Measurements from ENCODE around the gene SPAG9. TPM values are rescaled to one million over a fixed set of nuclear protein-coding genes. Genes with fewer than 3 reads are reported as not detected.
A peak's percentile ranks its signal among the peaks of the same experiment; 100 is the strongest.

SPAG9 gene
- total RNA-seq, 1 experiment from 2014 or later: 144 TPM

- intact Hi-C loops (cut with micrococcal nuclease; ENCODE audit: unreplicated experiment): no loop called here
- ATAC-seq: no peak
- no peak overlapping the region for H3K4me3 ChIP-seq (ENCODE audit: low read depth in 2 of 2, low read length in 2 of 2)
- no peak overlapping the region for H3K27ac ChIP-seq (ENCODE audit: low read length)
- H3K27me3 ChIP-seq (ENCODE audit: control insufficient read depth, insufficient read depth, low read length): no peaks in the 10 kb centered on the region
- in situ Hi-C loops (cut with HindIII; ENCODE audit: low pct_unique_long_range_greater_than_20kb, low sequenced_read_pairs): no loop called here
- H3K4me1 ChIP-seq (ENCODE audit: control insufficient read depth, insufficient read depth, low read length): no peaks in the 10 kb centered on the region
- ChIA-PET CTCF (no interaction called here), POLR2A (interaction anchor here (0.7 kb wide), 1 partner anchor 40 kb away, joined by 4 read pairs; no protein-coding TSS in a partner anchor)
- TF ChIP-seq CTCF (IDR thresholded peaks at IDR 0.05) (no peak), REST (IDR thresholded peaks at IDR 0.05; ENCODE audit: insufficient read depth in 1 of 2, low read depth in 2 of 2, low read length in 1 of 2) (no peak)
- no TSS peak for BruUV-seq (replicated peaks)
- no peaks in the 10 kb centered on the region for H3K9me3 ChIP-seq (ENCODE audit: control insufficient read depth, insufficient read depth, low read depth, low read length)
- no peak for DNase-seq (ENCODE audit: low read depth, low spot score)
- peaks cover 16% of the 10 kb centered on the region for H3K36me3 ChIP-seq (ENCODE audit: control insufficient read depth, insufficient read depth, low read length)
Observed at GRCh38 chr17:51079049-51079448, 41.6 kb downstream of the SPAG9 start.

GRCh38 chr17:51078009-51078592 lies 42.6 kb downstream of the SPAG9 start:
- TF ChIP-seq TCF7L2 (IDR thresholded peaks at IDR 0.05; ENCODE audit: low read depth, low read length) (no peak), SIN3A (IDR thresholded peaks at IDR 0.05; ENCODE audit: borderline replicate concordance, insufficient read depth, low read depth, low read length) (no peak), REST (IDR thresholded peaks at IDR 0.05; ENCODE audit: insufficient read depth in 1 of 2, low read depth in 2 of 2, low read length in 1 of 2) (no peak)
- H3K27ac ChIP-seq (ENCODE audit: low read length): no peak overlapping the region
- intact Hi-C loops (cut with micrococcal nuclease; ENCODE audit: unreplicated experiment): no loop called here
- H3K4me1 ChIP-seq (ENCODE audit: control insufficient read depth, insufficient read depth, low read length): no peaks in the 10 kb centered on the region
- POLR2A ChIA-PET: interaction anchor here (0.7 kb wide), 1 partner anchor 41 kb away, joined by 4 read pairs; no protein-coding TSS in a partner anchor
- no peak overlapping the region for H3K4me3 ChIP-seq (ENCODE audit: low read depth in 2 of 2, low read length in 2 of 2)
- ATAC-seq (no peak), DNase-seq (ENCODE audit: low read depth, low spot score) (no peak)
- no peaks in the 10 kb centered on the region for H3K9me3 ChIP-seq (ENCODE audit: control insufficient read depth, insufficient read depth, low read depth, low read length)
- H3K27me3 ChIP-seq (ENCODE audit: control insufficient read depth, insufficient read depth, low read length): no peaks in the 10 kb centered on the region
- peaks cover 16% of the 10 kb centered on the region for H3K36me3 ChIP-seq (ENCODE audit: control insufficient read depth, insufficient read depth, low read length)
- CTCF ChIA-PET: no interaction called here
- BruUV-seq (replicated peaks): TSS peak; percentile 47
- in situ Hi-C loops (cut with HindIII; ENCODE audit: low pct_unique_long_range_greater_than_20kb, low sequenced_read_pairs): no loop called here

All from Panc1 (cell line).